Fibroblast of lung (primary cell): ENCODE measurements around the gene PCBP3.

ENCODE experiments used
- CTCF ChIP-seq, 2 donors: IDR thresholded peaks in 1 of 2; conservative IDR thresholded peaks in 1 of 2; 1 replicate in 1 of 2; 2 replicates in 1 of 2; pipeline ENCODE4 v1.5.1; 2011 to 2012; ENCODE audit warnings: low read length in 2 of 2, control low read depth in 1 of 2, inconsistent platforms in 1 of 2, low read depth in 1 of 2, mild to moderate bottlenecking in 1 of 2
- EZH2 ChIP-seq: IDR thresholded peaks from 2 replicates; pipeline ENCODE4 v1.5.1; 2012; ENCODE audit warnings: low read length, control low read depth, mild to moderate bottlenecking; ENCODE audit errors: missing control alignments

DNA sequence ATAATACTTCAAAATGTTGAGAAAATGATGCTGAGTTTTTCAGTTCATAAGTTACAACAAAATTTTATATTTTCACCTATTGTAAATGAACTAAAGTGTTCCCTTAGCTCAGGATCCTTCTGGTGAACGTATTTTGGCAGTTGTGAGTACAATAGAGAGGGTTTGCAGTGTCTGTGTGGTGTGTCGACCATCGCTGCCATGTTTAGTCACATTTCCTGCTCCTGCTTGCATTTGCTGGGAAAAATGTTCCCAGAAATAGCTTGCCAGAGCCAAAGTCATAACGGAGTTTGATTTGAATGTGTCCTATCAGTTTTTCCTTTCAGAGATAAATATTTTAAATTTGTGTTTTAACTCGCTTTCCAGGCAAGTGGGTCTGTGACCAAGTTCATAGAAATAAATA, 220.9 kb downstream of the PCBP3 start:
- no peak for TF ChIP-seq EZH2
- no peak for TF ChIP-seq CTCF (conservative IDR thresholded peaks at IDR 0.05 in 1 of 2, IDR thresholded peaks at IDR 0.05 in 1 of 2; ENCODE audit: low read depth in 1 of 2, low read length in 2 of 2)
